ENCODE results near the gene GREB1L. TPM values are rescaled to one million over a fixed set of nuclear protein-coding genes. Genes with fewer than 3 reads are reported as not detected.

Gene GREB1L
- total RNA-seq, 2 donors from 2014 or later, result not detected

- Mint-ChIP-seq H3K4me1 (no peaks in the 10 kb centered on the region), H3K9me3 (no peaks in the 10 kb centered on the region), H3K27ac (no peak overlapping the region)
Measured at GRCh38 chr18:21499997-21500396, 258.0 kb downstream of the GREB1L start.

DNA sequence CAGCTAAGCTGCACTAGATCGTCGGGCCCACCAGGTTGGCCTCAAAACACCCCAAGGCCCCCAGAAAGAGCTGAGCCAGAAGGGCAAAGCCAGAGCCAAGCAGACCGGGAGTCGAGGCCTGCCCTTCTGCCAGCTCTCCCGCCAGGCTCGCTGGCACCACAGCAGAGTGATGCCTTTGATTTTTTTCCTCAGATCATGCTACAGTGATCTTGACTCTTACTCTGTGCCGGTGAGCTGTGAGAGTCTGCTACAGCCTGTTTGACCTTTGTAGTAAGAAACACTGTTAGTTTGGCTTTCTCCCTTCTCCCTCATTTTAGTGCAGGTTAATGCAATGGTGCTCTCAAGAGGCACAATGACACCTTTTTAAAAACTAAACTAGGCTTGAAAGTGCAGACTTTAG is 260.6 kb downstream of the GREB1L start:
- no peak for ATAC-seq (replicated peaks)
- Mint-ChIP-seq H3K4me1 (no peaks in the 10 kb centered on the region), H3K4me3 (no peak overlapping the region), H3K27ac (no peak overlapping the region), H3K27me3 (no peaks in the 10 kb centered on the region), H3K36me3 (ENCODE audit: low read depth) (no peaks in the 10 kb centered on the region), H3K9me3 (no peaks in the 10 kb centered on the region)

More at GRCh38 chr18:21499997-21500396, 258.0 kb downstream of the GREB1L start:
- Mint-ChIP-seq H3K36me3 (ENCODE audit: low read depth) (no peaks in the 10 kb centered on the region), H3K4me3 (no peak overlapping the region), H3K27me3 (no peaks in the 10 kb centered on the region)
- ATAC-seq (replicated peaks), result no peak

DNA sequence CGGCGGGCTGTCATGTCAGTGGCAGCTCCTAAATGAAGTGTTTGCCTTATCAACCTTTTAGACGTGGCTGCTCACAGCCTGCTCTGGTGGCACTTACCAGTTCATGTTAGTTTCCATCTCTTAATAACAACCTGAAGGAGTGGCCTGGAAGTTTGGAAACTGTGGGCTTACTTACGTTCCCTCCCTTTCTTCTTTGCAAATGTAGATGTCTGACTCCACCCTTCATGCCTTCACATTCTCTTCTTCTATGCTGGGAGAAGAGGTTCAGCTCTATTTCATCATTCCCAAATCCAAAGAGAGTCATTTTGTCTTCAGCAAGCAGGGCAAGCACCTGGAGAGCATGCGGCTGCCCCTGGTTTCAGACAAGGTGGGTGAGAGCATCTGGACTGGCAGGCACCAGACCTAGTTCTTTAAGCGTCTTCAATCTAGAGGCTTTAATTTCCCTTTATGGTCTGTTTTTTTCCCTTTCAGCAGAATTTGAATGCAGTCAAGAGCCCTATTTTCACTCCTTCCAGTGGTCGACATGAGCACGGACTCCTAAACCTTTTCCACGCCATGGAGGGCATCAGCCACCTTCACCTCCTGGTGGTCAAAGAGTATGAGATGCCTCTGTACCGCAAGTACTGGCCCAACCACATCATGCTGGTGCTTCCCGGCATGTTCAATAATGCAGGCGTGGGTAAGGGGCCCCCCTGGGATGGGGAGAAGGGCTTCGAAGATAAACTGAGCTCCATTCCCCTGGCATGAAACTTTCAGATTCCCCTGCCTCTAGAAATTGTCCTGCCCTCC is 266.1 kb downstream of the GREB1L start:
- Mint-ChIP-seq H3K4me3 (no peak overlapping the region), H3K4me1 (no peaks in the 10 kb centered on the region), H3K27me3 (no peaks in the 10 kb centered on the region), H3K36me3 (ENCODE audit: low read depth) (no peaks in the 10 kb centered on the region), H3K27ac (no peak overlapping the region), H3K9me3 (peaks cover 8% of the 10 kb centered on the region)
- no peak for ATAC-seq (replicated peaks)

DNA sequence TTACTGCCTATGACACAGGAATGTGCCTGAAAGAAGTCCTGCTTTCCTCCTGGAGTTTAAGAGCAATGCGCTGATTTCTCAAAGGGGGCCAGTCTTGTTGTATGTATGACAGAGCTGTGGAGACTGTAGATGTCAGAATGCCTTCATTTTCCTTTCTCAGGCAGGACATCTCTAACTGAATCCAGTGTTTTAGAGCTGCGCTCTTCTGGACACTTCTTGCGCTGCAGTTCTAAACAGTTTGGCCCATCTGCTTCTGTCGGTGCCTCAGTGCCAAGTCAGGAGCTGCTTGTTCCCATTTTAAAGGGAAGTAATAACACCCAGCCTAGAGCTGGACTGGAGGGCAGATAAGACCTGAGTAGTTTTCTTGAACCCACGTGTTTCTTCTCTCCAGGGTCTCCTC is 267.0 kb downstream of the GREB1L start:
- no peak overlapping the region for H3K27ac Mint-ChIP-seq
- H3K9me3 Mint-ChIP-seq, result peaks cover 8% of the 10 kb centered on the region
- no peaks in the 10 kb centered on the region for H3K4me1 Mint-ChIP-seq
- no peaks in the 10 kb centered on the region for H3K27me3 Mint-ChIP-seq
- H3K4me3 Mint-ChIP-seq, result no peak overlapping the region
- peaks cover 9% of the 10 kb centered on the region for H3K36me3 Mint-ChIP-seq (ENCODE audit: low read depth)
- no peak for ATAC-seq (replicated peaks)

DNA sequence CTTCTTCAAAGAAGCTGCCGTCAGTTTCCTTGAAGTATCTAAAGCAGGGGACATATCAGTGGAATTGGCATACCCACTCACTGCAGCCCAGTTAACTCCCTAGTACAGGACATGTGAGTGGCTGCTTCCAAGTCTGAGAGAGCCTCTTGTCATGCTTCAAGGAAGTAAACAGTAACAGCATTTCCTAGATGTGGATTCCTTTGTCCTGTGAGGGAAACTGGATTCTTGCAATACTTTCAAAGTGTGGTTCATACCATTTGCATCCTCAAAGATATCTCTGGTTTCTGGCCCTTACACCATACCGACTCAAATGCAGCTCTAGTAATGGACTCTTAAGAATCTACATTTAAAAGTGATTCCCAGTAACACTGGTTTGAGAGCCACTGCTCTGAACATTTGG is 271.3 kb downstream of the GREB1L start:
- Mint-ChIP-seq H3K9me3 (peaks cover 8% of the 10 kb centered on the region), H3K27me3 (no peaks in the 10 kb centered on the region), H3K36me3 (ENCODE audit: low read depth) (peaks cover 30% of the 10 kb centered on the region), H3K27ac (no peak overlapping the region), H3K4me3 (no peak overlapping the region), H3K4me1 (no peaks in the 10 kb centered on the region)
- ATAC-seq (replicated peaks), result no peak

- Mint-ChIP-seq H3K36me3 (ENCODE audit: low read depth) (peaks cover 31% of the 10 kb centered on the region), H3K4me3 (no peak overlapping the region), H3K9me3 (peaks cover 8% of the 10 kb centered on the region), H3K27ac (no peak overlapping the region), H3K4me1 (no peaks in the 10 kb centered on the region), H3K27me3 (no peaks in the 10 kb centered on the region)
- ATAC-seq (replicated peaks), result no peak
Measured at GRCh38 chr18:21513741-21514140, 271.7 kb downstream of the GREB1L start.

DNA sequence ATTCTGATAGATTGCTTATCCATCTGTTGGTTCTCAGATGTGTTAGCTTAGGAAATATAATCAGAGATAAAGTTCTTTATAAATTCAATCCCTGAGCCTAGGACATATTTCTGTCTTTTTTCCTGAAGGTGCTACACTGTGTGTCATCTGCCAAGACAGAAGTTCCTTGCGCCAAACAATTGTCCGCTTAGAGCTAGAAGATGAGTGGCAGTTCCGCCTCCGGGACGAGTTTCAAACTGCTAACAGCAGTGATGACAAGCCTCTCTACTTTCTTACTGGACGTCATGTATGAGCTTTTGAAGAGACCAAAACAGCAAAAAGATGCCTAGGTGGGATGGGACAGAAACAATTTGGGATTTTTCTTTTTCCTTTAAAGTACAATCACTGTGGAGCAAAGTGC is 280.5 kb downstream of the GREB1L start:
- Mint-ChIP-seq H3K9me3 (no peaks in the 10 kb centered on the region), H3K4me3 (no peak overlapping the region), H3K27ac (peak overlapping the region; percentile 40), H3K36me3 (ENCODE audit: low read depth) (peaks cover 83% of the 10 kb centered on the region), H3K27me3 (no peaks in the 10 kb centered on the region), H3K4me1 (no peaks in the 10 kb centered on the region)
- ATAC-seq (replicated peaks), result no peak

GRCh38 chr18:21525916-21526315 is 283.9 kb downstream of the GREB1L start:
- Mint-ChIP-seq H3K4me3 (no peak overlapping the region), H3K36me3 (ENCODE audit: low read depth) (peaks cover 97% of the 10 kb centered on the region), H3K4me1 (no peaks in the 10 kb centered on the region), H3K27me3 (no peaks in the 10 kb centered on the region), H3K27ac (no peak overlapping the region), H3K9me3 (no peaks in the 10 kb centered on the region)
- no peak for ATAC-seq (replicated peaks)

DNA sequence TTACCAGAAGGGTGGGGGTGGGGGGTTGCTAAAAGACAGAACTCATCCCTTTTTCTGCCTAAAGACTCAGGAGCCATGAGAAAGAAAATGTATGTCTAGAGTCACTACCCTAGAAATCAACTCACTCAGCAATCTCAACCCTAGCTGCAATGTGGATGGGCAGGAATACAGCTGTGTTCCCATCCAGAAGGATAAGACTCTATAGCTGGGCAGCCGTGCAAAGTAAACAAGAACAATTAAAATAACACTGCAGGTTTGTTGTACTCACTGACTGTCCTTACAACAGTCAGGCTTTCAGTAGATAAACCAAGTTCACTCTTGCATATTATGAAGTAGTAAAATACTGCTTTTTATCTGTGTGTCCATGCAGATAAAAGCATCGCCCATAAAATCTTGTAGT is 284.4 kb downstream of the GREB1L start:
- no peak for ATAC-seq (replicated peaks)
- Mint-ChIP-seq H3K36me3 (ENCODE audit: low read depth) (peaks cover 97% of the 10 kb centered on the region), H3K4me1 (no peaks in the 10 kb centered on the region), H3K27me3 (no peaks in the 10 kb centered on the region), H3K4me3 (no peak overlapping the region), H3K9me3 (no peaks in the 10 kb centered on the region), H3K27ac (no peak overlapping the region)

DNA sequence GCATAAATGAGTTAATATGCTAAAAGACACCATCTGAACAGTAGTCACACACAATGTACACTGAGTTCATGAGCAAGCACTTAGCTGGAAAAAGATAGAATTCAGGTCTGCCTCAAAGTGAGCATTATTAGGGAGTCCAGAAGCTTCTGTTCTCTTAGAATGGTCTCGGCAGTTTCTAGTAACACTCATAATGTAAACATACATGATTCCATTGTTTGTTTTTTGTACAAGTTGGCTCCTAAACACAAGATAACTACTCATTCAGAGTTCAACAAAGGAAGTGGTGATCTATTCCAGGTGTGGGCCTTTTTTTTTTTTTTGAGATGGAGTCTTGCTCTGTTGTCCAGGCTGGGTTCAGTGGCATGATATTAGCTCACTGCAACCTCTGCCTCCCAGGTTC is 292.3 kb downstream of the GREB1L start:
- no peaks in the 10 kb centered on the region for H3K9me3 Mint-ChIP-seq
- H3K27me3 Mint-ChIP-seq, result no peaks in the 10 kb centered on the region
- no peak for ATAC-seq (replicated peaks)
- H3K4me1 Mint-ChIP-seq, result no peaks in the 10 kb centered on the region
- H3K36me3 Mint-ChIP-seq (ENCODE audit: low read depth), result peaks cover 92% of the 10 kb centered on the region
- no peak overlapping the region for H3K27ac Mint-ChIP-seq
- H3K4me3 Mint-ChIP-seq, result no peak overlapping the region

DNA sequence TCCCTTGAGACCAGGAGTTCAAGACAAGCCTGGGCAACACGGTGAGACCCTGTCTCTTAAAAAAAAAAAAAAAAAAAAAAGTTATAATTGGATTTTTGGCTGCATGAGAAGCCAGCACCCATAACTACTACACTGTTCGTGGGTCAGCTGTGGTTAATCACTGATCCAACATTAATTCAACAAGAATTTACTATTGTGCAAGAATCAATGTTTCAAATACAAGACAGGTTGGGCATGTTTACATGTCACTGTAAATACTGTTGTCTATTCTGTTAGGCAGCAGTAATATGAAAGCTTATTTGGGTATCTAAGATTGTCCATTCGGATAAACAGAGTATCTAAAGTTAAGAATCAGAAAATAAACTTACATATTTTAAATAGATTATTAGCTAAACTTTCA is 296.2 kb downstream of the GREB1L start:
- Mint-ChIP-seq H3K27me3 (no peaks in the 10 kb centered on the region), H3K27ac (no peak overlapping the region)

DNA sequence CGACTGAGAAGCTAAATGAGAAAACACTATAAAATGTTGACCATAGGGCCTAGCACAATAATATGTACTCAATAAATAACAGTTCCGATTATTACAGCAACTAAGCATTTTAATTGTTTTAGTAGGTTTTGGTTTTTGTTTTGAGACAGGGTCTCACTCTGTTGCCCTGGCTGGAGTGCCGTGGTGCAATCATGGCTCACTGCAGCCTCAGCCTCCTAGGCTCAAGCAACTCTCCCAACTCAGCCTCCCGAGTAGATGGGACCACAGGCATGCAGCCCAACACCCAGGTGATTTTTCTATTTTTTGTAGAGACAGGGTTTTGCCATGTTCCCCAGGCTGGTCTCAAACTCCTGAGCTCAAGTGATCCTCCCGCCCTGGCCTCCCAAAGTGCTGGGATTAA is 304.4 kb downstream of the GREB1L start:
- Mint-ChIP-seq H3K27me3 (no peaks in the 10 kb centered on the region), H3K36me3 (ENCODE audit: low read depth) (peaks cover 80% of the 10 kb centered on the region), H3K27ac (no peak overlapping the region), H3K4me3 (no peak overlapping the region), H3K4me1 (peaks cover 5% of the 10 kb centered on the region), H3K9me3 (no peaks in the 10 kb centered on the region)
- no peak for ATAC-seq (replicated peaks)

More for the DNA sequence above, 296.2 kb downstream of the GREB1L start:
- no peaks in the 10 kb centered on the region for H3K9me3 Mint-ChIP-seq
- H3K4me1 Mint-ChIP-seq, result peaks cover 5% of the 10 kb centered on the region
- H3K4me3 Mint-ChIP-seq, result no peak overlapping the region
- ATAC-seq (replicated peaks), result no peak
- H3K36me3 Mint-ChIP-seq (ENCODE audit: low read depth), result peaks cover 80% of the 10 kb centered on the region

- no peak for ATAC-seq (replicated peaks)
- Mint-ChIP-seq H3K36me3 (ENCODE audit: low read depth) (peaks cover 90% of the 10 kb centered on the region), H3K4me1 (peaks cover 8% of the 10 kb centered on the region), H3K27me3 (no peaks in the 10 kb centered on the region), H3K4me3 (no peak overlapping the region), H3K9me3 (no peaks in the 10 kb centered on the region), H3K27ac (no peak overlapping the region)
Measured at GRCh38 chr18:21548647-21549046, 306.6 kb downstream of the GREB1L start.

DNA sequence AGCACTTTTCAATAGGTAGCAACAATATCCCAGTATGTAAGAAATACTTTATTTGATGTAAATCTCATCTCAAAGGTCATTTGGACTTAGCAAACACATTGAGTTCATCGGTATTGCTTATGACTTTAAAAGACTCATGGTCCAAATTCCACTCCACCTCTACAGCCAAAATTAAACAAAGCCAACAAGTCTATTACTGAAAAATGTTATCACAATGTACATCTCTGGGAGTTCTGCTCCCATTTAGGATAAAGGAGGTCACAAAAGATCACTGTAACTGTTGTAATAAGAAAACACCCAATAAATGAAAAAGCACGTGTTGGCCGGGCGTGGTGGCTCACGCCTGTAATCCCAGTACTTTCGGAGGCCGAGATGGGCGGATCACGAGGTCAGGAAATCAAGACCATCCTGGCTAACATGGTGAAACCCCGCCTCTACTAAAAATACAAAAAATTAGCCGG is 308.5 kb downstream of the GREB1L start:
- H3K4me1 Mint-ChIP-seq, result peaks cover 8% of the 10 kb centered on the region
- H3K36me3 Mint-ChIP-seq (ENCODE audit: low read depth), result peaks cover 91% of the 10 kb centered on the region
- H3K4me3 Mint-ChIP-seq, result no peak overlapping the region
- ATAC-seq (replicated peaks), result no peak
- H3K9me3 Mint-ChIP-seq, result no peaks in the 10 kb centered on the region
- no peak overlapping the region for H3K27ac Mint-ChIP-seq
- no peaks in the 10 kb centered on the region for H3K27me3 Mint-ChIP-seq

DNA sequence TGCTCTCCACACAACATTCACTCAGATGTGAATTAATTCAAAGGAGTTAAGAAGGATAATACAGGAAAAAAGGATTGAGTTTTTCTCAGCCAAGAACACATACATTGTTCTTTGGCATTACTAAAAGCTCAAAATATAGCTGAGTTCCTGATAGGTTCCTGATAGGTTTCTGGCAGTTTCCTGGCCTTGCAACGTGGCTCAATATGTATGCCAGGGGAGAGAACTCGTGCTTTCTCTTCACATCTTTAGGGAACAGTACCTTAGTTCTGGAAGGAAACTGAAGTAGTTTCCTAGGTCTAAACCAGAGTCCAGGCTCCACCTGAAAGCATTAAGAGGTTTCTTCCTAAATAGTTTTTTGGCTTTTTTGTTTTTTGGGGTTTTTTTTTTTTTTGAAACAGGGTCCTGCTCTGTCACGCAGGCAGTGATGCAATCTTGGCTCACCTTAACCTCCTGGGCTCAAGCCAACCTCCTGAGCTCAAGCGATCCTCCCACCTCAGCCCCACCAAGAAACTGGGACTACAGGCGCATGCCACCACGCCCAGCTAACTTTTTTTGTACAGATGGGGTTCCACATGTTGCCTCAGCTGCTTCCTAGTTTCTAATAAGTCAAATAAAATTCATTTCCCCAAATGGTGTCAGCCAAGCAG is 315.7 kb downstream of the GREB1L start:
- H3K4me1 Mint-ChIP-seq, result no peaks in the 10 kb centered on the region
- peaks cover 89% of the 10 kb centered on the region for H3K36me3 Mint-ChIP-seq (ENCODE audit: low read depth)
- no peaks in the 10 kb centered on the region for H3K9me3 Mint-ChIP-seq
- H3K27me3 Mint-ChIP-seq, result no peaks in the 10 kb centered on the region
- H3K27ac Mint-ChIP-seq, result no peak overlapping the region
- no peak for ATAC-seq (replicated peaks)
- no peak overlapping the region for H3K4me3 Mint-ChIP-seq
